GM18520 (cell line): ENCODE measurements around the gene ARHGAP18.

Experiments
- ATAC-seq: cut with Tn5 transposase; IDR thresholded peaks from one replicate; pipeline ENCODE4 v1.9.1; 2021; ENCODE audit not compliant: unreplicated experiment

Gene ARHGAP18

GRCh38 chr6:129709769-129710449 is at the start of gene ARHGAP18:
Gene ARHGAP18, minus strand, starts transcription at chr6:129710177. Its CDS starts 41 bp downstream, at chr6:129710136.
- peak; percentile 93 for ATAC-seq

- ATAC-seq = no peak
Measured at GRCh38 chr6:129755787-129756186, 45.8 kb upstream of the ARHGAP18 start.

GRCh38 chr6:129754750-129755149 is 44.8 kb upstream of the ARHGAP18 start:
- no peak for ATAC-seq

GRCh38 chr6:129753422-129753821 is 43.4 kb upstream of the ARHGAP18 start:
- no peak for ATAC-seq

GRCh38 chr6:129751384-129751783 is 41.4 kb upstream of the ARHGAP18 start:
- ATAC-seq = no peak

GRCh38 chr6:129750360-129750759 is 40.4 kb upstream of the ARHGAP18 start:
- ATAC-seq = no peak

- ATAC-seq = no peak
Measured at GRCh38 chr6:129749749-129750120, 39.8 kb upstream of the ARHGAP18 start.

GRCh38 chr6:129748901-129749748 is 39.1 kb upstream of the ARHGAP18 start:
- no peak for ATAC-seq

- ATAC-seq = peak; percentile 89
Measured at GRCh38 chr6:129748212-129748900, 38.4 kb upstream of the ARHGAP18 start.

- no peak for ATAC-seq
Measured at GRCh38 chr6:129747588-129748112, 37.7 kb upstream of the ARHGAP18 start.

GRCh38 chr6:129744880-129745237 is 34.9 kb upstream of the ARHGAP18 start:
- ATAC-seq = no peak

- ATAC-seq = no peak
Measured at GRCh38 chr6:129744201-129744879, 34.4 kb upstream of the ARHGAP18 start.

GRCh38 chr6:129740013-129740412 is 30.0 kb upstream of the ARHGAP18 start:
- no peak for ATAC-seq

GRCh38 chr6:129736105-129736504 is 26.1 kb upstream of the ARHGAP18 start:
- no peak for ATAC-seq

GRCh38 chr6:129733290-129733689 is 23.3 kb upstream of the ARHGAP18 start:
- no peak for ATAC-seq

- ATAC-seq = no peak
Measured at GRCh38 chr6:129732542-129732941, 22.6 kb upstream of the ARHGAP18 start.

- no peak for ATAC-seq
Measured at GRCh38 chr6:129732034-129732433, 22.1 kb upstream of the ARHGAP18 start.

- ATAC-seq = no peak
Measured at GRCh38 chr6:129731428-129731827, 21.5 kb upstream of the ARHGAP18 start.

- peak; percentile 51 for ATAC-seq
Measured at GRCh38 chr6:129730477-129731165, 20.6 kb upstream of the ARHGAP18 start.

GRCh38 chr6:129726650-129727049 is 16.7 kb upstream of the ARHGAP18 start:
- no peak for ATAC-seq
